ENCODE measurements around the gene SMNDC1.

SMNDC1 gene

DNA sequence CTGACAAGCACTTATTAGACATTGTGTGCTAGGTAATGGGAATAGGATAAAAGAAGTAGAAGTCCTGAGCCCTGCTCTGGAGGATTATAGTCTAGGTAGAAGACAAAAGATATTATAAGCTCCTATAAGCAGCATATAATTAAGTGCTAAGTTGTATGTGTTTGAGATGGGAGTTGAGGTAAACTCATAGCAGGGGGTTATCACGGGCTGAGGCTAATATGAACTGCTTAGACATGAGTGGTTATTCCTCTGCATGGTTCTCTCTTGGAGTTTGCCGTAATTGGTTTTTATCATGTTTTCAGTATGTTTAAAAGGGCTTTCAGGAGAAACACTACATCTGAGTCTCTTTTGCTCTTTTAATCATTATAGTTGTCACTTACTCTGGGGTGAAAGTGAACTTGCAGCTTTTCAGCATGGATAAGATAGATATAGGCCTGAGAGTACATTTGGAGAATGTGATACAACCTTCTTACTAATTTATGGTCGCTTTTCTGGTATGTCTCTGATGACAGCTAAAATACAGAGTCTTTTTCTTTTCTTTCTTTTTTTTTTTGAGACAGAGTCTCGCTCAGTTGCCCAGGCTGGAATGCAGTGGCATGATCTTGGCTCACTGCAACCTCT, 39.0 kb downstream of the SMNDC1 start:
- Histone ChIP-seq H3K9ac (ENCODE audit: low read length) (no peak overlapping the region), H3K9me3 (ENCODE audit: low read length) (no peaks in the 10 kb centered on the region), H3K27me3 (ENCODE audit: insufficient read depth, low read length) (no peaks in the 10 kb centered on the region), H3K27ac (ENCODE audit: low read depth, low read length, poor library complexity, severe bottlenecking) (peak overlapping the region; percentile 8), H2AFZ (ENCODE audit: low read length) (no peak overlapping the region), H3K4me3 (ENCODE audit: low read depth, low read length, poor library complexity, severe bottlenecking) (no peak overlapping the region), H3K4me1 (ENCODE audit: insufficient read depth, low read length, severe bottlenecking) (peaks cover 36% of the 10 kb centered on the region), H3K9me2 (ENCODE audit: low read depth, low read length) (no peaks in the 10 kb centered on the region), H3K79me2 (ENCODE audit: insufficient read depth, low read length) (no peaks in the 10 kb centered on the region), H4K20me1 (ENCODE audit: insufficient read depth, low read length) (no peaks in the 10 kb centered on the region), H3F3A (ENCODE audit: insufficient read depth, low read length) (no peaks in the 10 kb centered on the region; the same call in 1 of the 2 replicates), H3K4me2 (ENCODE audit: low read length) (no peak overlapping the region), H3K36me3 (ENCODE audit: insufficient read depth, low read length) (no peaks in the 10 kb centered on the region)
- TF ChIP-seq, protein P1, sequence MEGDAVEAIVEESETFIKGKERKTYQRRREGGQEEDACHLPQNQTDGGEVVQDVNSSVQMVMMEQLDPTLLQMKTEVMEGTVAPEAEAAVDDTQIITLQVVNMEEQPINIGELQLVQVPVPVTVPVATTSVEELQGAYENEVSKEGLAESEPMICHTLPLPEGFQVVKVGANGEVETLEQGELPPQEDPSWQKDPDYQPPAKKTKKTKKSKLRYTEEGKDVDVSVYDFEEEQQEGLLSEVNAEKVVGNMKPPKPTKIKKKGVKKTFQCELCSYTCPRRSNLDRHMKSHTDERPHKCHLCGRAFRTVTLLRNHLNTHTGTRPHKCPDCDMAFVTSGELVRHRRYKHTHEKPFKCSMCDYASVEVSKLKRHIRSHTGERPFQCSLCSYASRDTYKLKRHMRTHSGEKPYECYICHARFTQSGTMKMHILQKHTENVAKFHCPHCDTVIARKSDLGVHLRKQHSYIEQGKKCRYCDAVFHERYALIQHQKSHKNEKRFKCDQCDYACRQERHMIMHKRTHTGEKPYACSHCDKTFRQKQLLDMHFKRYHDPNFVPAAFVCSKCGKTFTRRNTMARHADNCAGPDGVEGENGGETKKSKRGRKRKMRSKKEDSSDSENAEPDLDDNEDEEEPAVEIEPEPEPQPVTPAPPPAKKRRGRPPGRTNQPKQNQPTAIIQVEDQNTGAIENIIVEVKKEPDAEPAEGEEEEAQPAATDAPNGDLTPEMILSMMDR (IDR thresholded peaks at IDR 0.05; ENCODE audit: low read length) = no peak
- TF ChIP-seq EZH2 (IDR thresholded peaks at IDR 0.05; ENCODE audit: borderline replicate concordance, low read length) = no peak

- Histone ChIP-seq H2AFZ (ENCODE audit: low read length) (no peak overlapping the region), H3K9me2 (ENCODE audit: low read depth, low read length) (no peaks in the 10 kb centered on the region), H3K4me3 (ENCODE audit: low read depth, low read length, poor library complexity, severe bottlenecking) (no peak overlapping the region), H3K27me3 (ENCODE audit: insufficient read depth, low read length) (no peaks in the 10 kb centered on the region), H4K20me1 (ENCODE audit: insufficient read depth, low read length) (no peaks in the 10 kb centered on the region), H3K36me3 (ENCODE audit: insufficient read depth, low read length) (no peaks in the 10 kb centered on the region), H3K27ac (ENCODE audit: low read depth, low read length, poor library complexity, severe bottlenecking) (no peak overlapping the region), H3K9me3 (ENCODE audit: low read length) (no peaks in the 10 kb centered on the region), H3K9ac (ENCODE audit: low read length) (no peak overlapping the region), H3K4me2 (ENCODE audit: low read length) (no peak overlapping the region), H3F3A (ENCODE audit: insufficient read depth, low read length) (no peaks in the 10 kb centered on the region; the same call in 1 of the 2 replicates), H3K4me1 (ENCODE audit: insufficient read depth, low read length, severe bottlenecking) (peaks cover 11% of the 10 kb centered on the region), H3K79me2 (ENCODE audit: insufficient read depth, low read length) (no peaks in the 10 kb centered on the region)
- no peak for TF ChIP-seq EZH2 (IDR thresholded peaks at IDR 0.05; ENCODE audit: borderline replicate concordance, low read length)
- TF ChIP-seq, protein P1 (IDR thresholded peaks at IDR 0.05; ENCODE audit: low read length) = no peak
Observed at GRCh38 chr10:110263164-110263563, 41.6 kb downstream of the SMNDC1 start.

GRCh38 chr10:110260746-110261477, 43.8 kb downstream of the SMNDC1 start:
- Histone ChIP-seq H4K20me1 (ENCODE audit: insufficient read depth, low read length) (no peaks in the 10 kb centered on the region), H2AFZ (ENCODE audit: low read length) (no peak overlapping the region)

More at GRCh38 chr10:110260746-110261477, 43.8 kb downstream of the SMNDC1 start:
- H3K27ac ChIP-seq (ENCODE audit: low read depth, low read length, poor library complexity, severe bottlenecking) = no peak overlapping the region
- TF ChIP-seq EZH2 (IDR thresholded peaks at IDR 0.05; ENCODE audit: borderline replicate concordance, low read length) = no peak
- TF ChIP-seq, protein P1 (IDR thresholded peaks at IDR 0.05; ENCODE audit: low read length) = no peak
- H3K4me2 ChIP-seq (ENCODE audit: low read length) = no peak overlapping the region
- no peaks in the 10 kb centered on the region for H3K9me3 ChIP-seq (ENCODE audit: low read length)
- H3K36me3 ChIP-seq (ENCODE audit: insufficient read depth, low read length) = peaks cover 2% of the 10 kb centered on the region
- H3F3A ChIP-seq (ENCODE audit: insufficient read depth, low read length) = no peaks in the 10 kb centered on the region; the same call in 1 of the 2 replicates
- no peaks in the 10 kb centered on the region for H3K79me2 ChIP-seq (ENCODE audit: insufficient read depth, low read length)
- H3K4me3 ChIP-seq (ENCODE audit: low read depth, low read length, poor library complexity, severe bottlenecking) = no peak overlapping the region
- no peaks in the 10 kb centered on the region for H3K4me1 ChIP-seq (ENCODE audit: insufficient read depth, low read length, severe bottlenecking)
- H3K9me2 ChIP-seq (ENCODE audit: low read depth, low read length) = no peaks in the 10 kb centered on the region
- no peaks in the 10 kb centered on the region for H3K27me3 ChIP-seq (ENCODE audit: insufficient read depth, low read length)
- H3K9ac ChIP-seq (ENCODE audit: low read length) = no peak overlapping the region

Data from OCI-LY1 (cell line).